Measurements from ENCODE around the gene GGT7.
"Not testable (repeated sequence)": the region's sequence is repeated elsewhere in the genome, so short reads cannot be mapped to it uniquely, and the experiment has no call there.

Gene GGT7, protein sequence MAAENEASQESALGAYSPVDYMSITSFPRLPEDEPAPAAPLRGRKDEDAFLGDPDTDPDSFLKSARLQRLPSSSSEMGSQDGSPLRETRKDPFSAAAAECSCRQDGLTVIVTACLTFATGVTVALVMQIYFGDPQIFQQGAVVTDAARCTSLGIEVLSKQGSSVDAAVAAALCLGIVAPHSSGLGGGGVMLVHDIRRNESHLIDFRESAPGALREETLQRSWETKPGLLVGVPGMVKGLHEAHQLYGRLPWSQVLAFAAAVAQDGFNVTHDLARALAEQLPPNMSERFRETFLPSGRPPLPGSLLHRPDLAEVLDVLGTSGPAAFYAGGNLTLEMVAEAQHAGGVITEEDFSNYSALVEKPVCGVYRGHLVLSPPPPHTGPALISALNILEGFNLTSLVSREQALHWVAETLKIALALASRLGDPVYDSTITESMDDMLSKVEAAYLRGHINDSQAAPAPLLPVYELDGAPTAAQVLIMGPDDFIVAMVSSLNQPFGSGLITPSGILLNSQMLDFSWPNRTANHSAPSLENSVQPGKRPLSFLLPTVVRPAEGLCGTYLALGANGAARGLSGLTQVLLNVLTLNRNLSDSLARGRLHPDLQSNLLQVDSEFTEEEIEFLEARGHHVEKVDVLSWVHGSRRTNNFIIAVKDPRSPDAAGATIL

DNA sequence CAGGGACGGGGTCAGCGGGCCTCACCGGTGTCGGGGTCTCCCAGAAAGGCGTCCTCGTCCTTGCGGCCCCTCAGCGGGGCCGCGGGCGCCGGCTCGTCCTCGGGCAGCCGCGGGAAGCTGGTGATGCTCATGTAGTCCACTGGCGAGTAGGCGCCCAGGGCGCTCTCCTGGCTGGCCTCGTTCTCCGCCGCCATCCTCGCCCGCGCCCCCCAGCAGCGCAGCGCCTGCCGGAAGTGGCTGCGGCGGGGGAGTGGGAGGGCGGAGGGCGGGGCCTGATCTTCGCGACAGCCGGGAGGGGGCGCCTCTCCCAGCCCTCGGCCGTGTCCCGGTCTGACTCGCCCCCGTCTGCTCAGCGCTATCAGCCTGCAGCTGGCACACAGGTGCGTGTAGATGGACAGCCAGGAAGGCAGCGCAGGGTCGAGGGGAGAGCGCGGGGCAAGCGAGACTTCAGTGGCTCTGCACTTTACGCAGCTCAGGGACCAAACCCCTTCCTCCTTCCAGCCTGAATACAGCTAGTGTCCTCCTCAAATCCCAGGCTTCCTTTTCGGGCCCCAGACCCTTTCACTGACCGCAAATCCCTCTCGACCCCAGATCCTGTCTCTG, at the start of gene GGT7:
TSS of gene GGT7 (minus strand) at position 235 of the 603 bp plus-strand sequence. CDS start at position 194, 41 bp downstream.
- Histone ChIP-seq H3K27me3 (ENCODE audit: control insufficient read depth in 2 of 2, insufficient read depth in 2 of 2, low read length in 2 of 2) (no peaks in the 10 kb centered on the region), H3K9ac (ENCODE audit: low read depth in 1 of 2, low read length in 2 of 2) (peak within 1 kb of the TSS; percentile 70 to 78), H3K36me3 (ENCODE audit: control insufficient read depth in 2 of 2, insufficient read depth in 2 of 2, low read length in 2 of 2) (no peaks in the 10 kb centered on the region), H3K4me1 (ENCODE audit: control insufficient read depth in 2 of 2, insufficient read depth in 2 of 2, low read length in 2 of 2) (peaks cover 22 to 36% of the 10 kb centered on the region in 2 donors), H3K4me3 (ENCODE audit: low read length in 2 of 2) (peak within 1 kb of the TSS; percentile 80 to 87), H3K9me3 (ENCODE audit: control insufficient read depth in 2 of 2, low read length in 2 of 2) (no peaks in the 10 kb centered on the region), H3K27ac (ENCODE audit: low read depth in 2 of 2, low read length in 2 of 2) (peak within 1 kb of the TSS in 1 of 2 donors; percentile 50)

DNA sequence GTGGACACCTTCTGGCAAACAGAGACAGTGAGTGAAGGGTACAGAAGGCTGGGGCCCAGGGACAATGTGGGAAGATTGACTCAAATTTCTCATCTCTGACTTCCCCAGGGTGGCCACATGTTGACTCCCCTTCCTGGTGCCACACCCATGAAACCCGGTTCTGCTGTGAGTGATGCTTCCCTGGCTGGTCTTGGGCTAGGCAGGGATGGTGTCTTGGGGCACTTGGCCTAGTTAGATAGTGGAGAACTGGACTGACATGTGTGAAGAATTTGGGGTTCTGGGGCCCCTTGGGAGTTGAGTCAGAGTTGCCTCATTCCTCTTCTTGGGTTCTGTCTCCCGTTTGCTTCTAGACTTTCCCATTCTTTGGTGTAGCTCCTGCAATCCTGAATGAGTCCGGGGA, 48.8 kb upstream of the GGT7 start:
- Histone ChIP-seq H3K27me3 (ENCODE audit: control insufficient read depth in 2 of 2, insufficient read depth in 2 of 2, low read length in 2 of 2) (no peaks in the 10 kb centered on the region), H3K27ac (ENCODE audit: low read depth in 2 of 2, low read length in 2 of 2) (no peak overlapping the region), H3K4me3 (ENCODE audit: low read length in 2 of 2) (no peak overlapping the region), H3K9me3 (ENCODE audit: control insufficient read depth in 2 of 2, low read length in 2 of 2) (no peaks in the 10 kb centered on the region), H3K36me3 (ENCODE audit: control insufficient read depth in 2 of 2, insufficient read depth in 2 of 2, low read length in 2 of 2) (peaks cover 75 to 77% of the 10 kb centered on the region in 2 donors), H3K9ac (ENCODE audit: low read depth in 1 of 2, low read length in 2 of 2) (no peak overlapping the region), H3K4me1 (ENCODE audit: control insufficient read depth in 2 of 2, insufficient read depth in 2 of 2, low read length in 2 of 2) (peaks cover 4 to 18% of the 10 kb centered on the region in 2 donors)

DNA sequence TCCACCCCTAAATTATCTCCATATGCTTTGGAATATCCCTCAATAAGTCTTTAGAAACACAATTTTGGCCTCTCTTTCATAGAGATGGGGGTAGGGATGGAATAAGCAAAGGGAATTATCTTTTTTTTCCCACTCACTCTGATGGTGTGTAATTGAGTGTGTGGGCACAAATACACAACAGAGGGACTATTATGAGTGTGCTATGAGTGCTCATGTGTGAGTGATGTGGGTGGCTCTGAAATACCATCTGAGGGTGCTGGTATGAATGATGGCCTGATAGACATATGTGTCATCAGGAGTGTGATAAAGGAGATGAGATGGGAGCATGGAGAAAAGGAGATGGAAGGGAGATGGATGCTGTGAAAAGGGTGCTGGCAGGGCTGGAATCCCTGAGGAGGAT, 47.4 kb upstream of the GGT7 start:
- H3K4me3 ChIP-seq (ENCODE audit: low read length in 2 of 2), result no peak overlapping the region
- no peaks in the 10 kb centered on the region for H3K27me3 ChIP-seq (ENCODE audit: control insufficient read depth in 2 of 2, insufficient read depth in 2 of 2, low read length in 2 of 2)
- no peaks in the 10 kb centered on the region for H3K9me3 ChIP-seq (ENCODE audit: control insufficient read depth in 2 of 2, low read length in 2 of 2)
- peaks cover 61 to 66% of the 10 kb centered on the region in 2 donors for H3K36me3 ChIP-seq (ENCODE audit: control insufficient read depth in 2 of 2, insufficient read depth in 2 of 2, low read length in 2 of 2)
- peaks cover 13 to 31% of the 10 kb centered on the region in 2 donors for H3K4me1 ChIP-seq (ENCODE audit: control insufficient read depth in 2 of 2, insufficient read depth in 2 of 2, low read length in 2 of 2)
- H3K27ac ChIP-seq (ENCODE audit: low read depth in 2 of 2, low read length in 2 of 2), result no peak overlapping the region
- H3K9ac ChIP-seq (ENCODE audit: low read depth in 1 of 2, low read length in 2 of 2), result no peak overlapping the region

GRCh38 chr20:34916774-34917354, 44.2 kb upstream of the GGT7 start:
- H3K36me3 ChIP-seq (ENCODE audit: control insufficient read depth in 2 of 2, insufficient read depth in 2 of 2, low read length in 2 of 2), result peaks cover 48 to 53% of the 10 kb centered on the region in 2 donors
- no peaks in the 10 kb centered on the region for H3K27me3 ChIP-seq (ENCODE audit: control insufficient read depth in 2 of 2, insufficient read depth in 2 of 2, low read length in 2 of 2)
- H3K9me3 ChIP-seq (ENCODE audit: control insufficient read depth in 2 of 2, low read length in 2 of 2), result no peaks in the 10 kb centered on the region
- peak overlapping the region; percentile 0 to 36 for H3K9ac ChIP-seq (ENCODE audit: low read depth in 1 of 2, low read length in 2 of 2)
- peaks cover 27 to 48% of the 10 kb centered on the region in 2 donors for H3K4me1 ChIP-seq (ENCODE audit: control insufficient read depth in 2 of 2, insufficient read depth in 2 of 2, low read length in 2 of 2)
- no peak overlapping the region for H3K4me3 ChIP-seq (ENCODE audit: low read length in 2 of 2)
- H3K27ac ChIP-seq (ENCODE audit: low read depth in 2 of 2, low read length in 2 of 2), result peak overlapping the region; percentile 87 to 89

- Histone ChIP-seq H3K36me3 (ENCODE audit: control insufficient read depth in 2 of 2, insufficient read depth in 2 of 2, low read length in 2 of 2) (peaks cover 39 to 45% of the 10 kb centered on the region in 2 donors), H3K27ac (ENCODE audit: low read depth in 2 of 2, low read length in 2 of 2) (peak overlapping the region; percentile 78 to 87), H3K4me1 (ENCODE audit: control insufficient read depth in 2 of 2, insufficient read depth in 2 of 2, low read length in 2 of 2) (peaks cover 27 to 48% of the 10 kb centered on the region in 2 donors), H3K27me3 (ENCODE audit: control insufficient read depth in 2 of 2, insufficient read depth in 2 of 2, low read length in 2 of 2) (no peaks in the 10 kb centered on the region), H3K9me3 (ENCODE audit: control insufficient read depth in 2 of 2, low read length in 2 of 2) (no peaks in the 10 kb centered on the region), H3K9ac (ENCODE audit: low read depth in 1 of 2, low read length in 2 of 2) (peak overlapping the region in 1 of 2 donors; percentile 55), H3K4me3 (ENCODE audit: low read length in 2 of 2) (no peak overlapping the region)
Observed at GRCh38 chr20:34915749-34916455, 43.2 kb upstream of the GGT7 start.

DNA sequence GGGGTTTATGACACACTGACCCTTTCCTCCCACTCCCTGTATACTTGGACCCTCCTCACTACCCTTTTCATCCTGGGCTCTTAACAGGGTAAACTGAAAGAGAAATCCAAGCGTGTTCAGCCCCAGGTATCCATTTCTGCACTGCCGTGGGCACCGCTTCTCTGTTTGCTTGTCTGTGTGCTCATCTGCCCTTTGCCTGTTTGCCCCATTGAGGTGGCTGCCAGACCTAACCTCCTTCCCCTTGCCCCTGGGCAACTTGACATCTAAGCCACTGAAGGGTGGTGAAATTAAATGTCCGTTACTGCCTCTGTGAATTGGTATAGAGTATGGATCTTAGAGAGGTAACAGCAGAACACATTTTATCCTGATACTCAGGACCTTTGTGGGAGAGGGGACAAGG, 42.5 kb upstream of the GGT7 start:
- Histone ChIP-seq H3K4me1 (ENCODE audit: control insufficient read depth in 2 of 2, insufficient read depth in 2 of 2, low read length in 2 of 2) (peaks cover 27 to 48% of the 10 kb centered on the region in 2 donors), H3K9me3 (ENCODE audit: control insufficient read depth in 2 of 2, low read length in 2 of 2) (no peaks in the 10 kb centered on the region), H3K27me3 (ENCODE audit: control insufficient read depth in 2 of 2, insufficient read depth in 2 of 2, low read length in 2 of 2) (no peaks in the 10 kb centered on the region), H3K27ac (ENCODE audit: low read depth in 2 of 2, low read length in 2 of 2) (peak overlapping the region; percentile 78 to 87), H3K9ac (ENCODE audit: low read depth in 1 of 2, low read length in 2 of 2) (peak overlapping the region; percentile 34 to 55), H3K36me3 (ENCODE audit: control insufficient read depth in 2 of 2, insufficient read depth in 2 of 2, low read length in 2 of 2) (peaks cover 32 to 37% of the 10 kb centered on the region in 2 donors), H3K4me3 (ENCODE audit: low read length in 2 of 2) (no peak overlapping the region)

GRCh38 chr20:34907616-34908469, 35.2 kb upstream of the GGT7 start:
- Histone ChIP-seq H3K36me3 (ENCODE audit: control insufficient read depth in 2 of 2, insufficient read depth in 2 of 2, low read length in 2 of 2) (peaks cover under 1 to 6% of the 10 kb centered on the region in 2 donors), H3K9ac (ENCODE audit: low read depth in 1 of 2, low read length in 2 of 2) (peak overlapping the region in 1 of 2 donors; percentile 28), H3K27ac (ENCODE audit: low read depth in 2 of 2, low read length in 2 of 2) (peak overlapping the region; percentile 70), H3K27me3 (ENCODE audit: control insufficient read depth in 2 of 2, insufficient read depth in 2 of 2, low read length in 2 of 2) (no peaks in the 10 kb centered on the region), H3K9me3 (ENCODE audit: control insufficient read depth in 2 of 2, low read length in 2 of 2) (no peaks in the 10 kb centered on the region), H3K4me3 (ENCODE audit: low read length in 2 of 2) (no peak overlapping the region), H3K4me1 (ENCODE audit: control insufficient read depth in 2 of 2, insufficient read depth in 2 of 2, low read length in 2 of 2) (peaks cover 5 to 32% of the 10 kb centered on the region in 2 donors)

- Histone ChIP-seq H3K9me3 (ENCODE audit: control insufficient read depth in 2 of 2, low read length in 2 of 2) (no peaks in the 10 kb centered on the region), H3K9ac (ENCODE audit: low read depth in 1 of 2, low read length in 2 of 2) (no peak overlapping the region), H3K27ac (ENCODE audit: low read depth in 2 of 2, low read length in 2 of 2) (peak overlapping the region in 1 of 2 donors; percentile 26), H3K36me3 (ENCODE audit: control insufficient read depth in 2 of 2, insufficient read depth in 2 of 2, low read length in 2 of 2) (peaks cover 5 to 7% of the 10 kb centered on the region in 2 donors), H3K27me3 (ENCODE audit: control insufficient read depth in 2 of 2, insufficient read depth in 2 of 2, low read length in 2 of 2) (no peaks in the 10 kb centered on the region), H3K4me3 (ENCODE audit: low read length in 2 of 2) (no peak overlapping the region), H3K4me1 (ENCODE audit: control insufficient read depth in 2 of 2, insufficient read depth in 2 of 2, low read length in 2 of 2) (peaks cover 5 to 35% of the 10 kb centered on the region in 2 donors)
Observed at GRCh38 chr20:34904202-34904621, 31.6 kb upstream of the GGT7 start.

DNA sequence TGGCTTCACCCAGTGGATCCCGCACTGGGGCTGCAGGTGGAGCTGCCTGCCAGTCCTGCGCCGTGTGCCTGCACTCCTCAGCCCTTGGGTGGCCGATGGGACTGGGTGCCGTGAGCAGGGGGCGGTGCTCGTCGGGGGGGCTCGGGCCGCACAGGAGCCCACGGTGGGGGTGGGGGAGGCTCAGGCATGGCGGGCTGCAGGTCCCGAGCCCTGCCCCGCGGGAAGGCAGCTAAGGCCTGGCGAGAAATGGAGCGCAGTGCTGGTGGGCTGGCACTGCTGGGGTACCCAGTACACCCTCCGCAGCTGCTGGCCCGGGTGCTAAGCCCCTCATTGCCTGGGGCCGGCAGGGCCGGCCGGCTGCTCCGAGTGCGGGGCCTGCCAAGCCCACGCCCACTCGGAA, 26.1 kb upstream of the GGT7 start:
- H3K9me3 ChIP-seq (ENCODE audit: control insufficient read depth in 2 of 2, low read length in 2 of 2); H3K4me3 ChIP-seq (ENCODE audit: low read length in 2 of 2); H3K27me3 ChIP-seq (ENCODE audit: control insufficient read depth in 2 of 2, insufficient read depth in 2 of 2, low read length in 2 of 2); H3K27ac ChIP-seq (ENCODE audit: low read depth in 2 of 2, low read length in 2 of 2); H3K9ac ChIP-seq (ENCODE audit: low read depth in 1 of 2, low read length in 2 of 2): not testable (repeated sequence)
- H3K36me3 ChIP-seq (ENCODE audit: control insufficient read depth in 2 of 2, insufficient read depth in 2 of 2, low read length in 2 of 2), result peaks cover 5 to 11% of the 10 kb centered on the region in 2 donors
- H3K4me1 ChIP-seq (ENCODE audit: control insufficient read depth in 2 of 2, insufficient read depth in 2 of 2, low read length in 2 of 2), result peaks cover 10 to 32% of the 10 kb centered on the region in 2 donors

Data from mucosa of rectum (tissue), 2 donors.